ENCODE results near the gene PLEKHM3.

- TF ChIP-seq EZH2phosphoT487 (IDR thresholded peaks at IDR 0.05; ENCODE audit: insufficient read depth, low read depth) (no peak), EZH2 (IDR thresholded peaks at IDR 0.05; ENCODE audit: insufficient read depth, poor library complexity, severe bottlenecking) (no peak)
These were observed 105.0 kb downstream of the PLEKHM3 start for GRCh38 chr2:207920321-207920720.
